Measurements from ENCODE around the gene GSN. TPM values are rescaled to one million over a fixed set of nuclear protein-coding genes. Genes with fewer than 3 reads are reported as not detected.

Gene GSN
- total RNA-seq, 1 experiment from 2014 or later: 100 TPM

GRCh38 chr9:121322037-121322736 is 54.2 kb downstream of the GSN start:
- TF ChIP-seq CTCF (IDR thresholded peaks at IDR 0.05; ENCODE audit: insufficient read depth in 1 of 2, low read depth in 1 of 2, low read length in 1 of 2, severe bottlenecking in 1 of 2, unreplicated experiment in 1 of 2): no peak
- H3K9me3 ChIP-seq: no peaks in the 10 kb centered on the region
- Mint-ChIP-seq H3K27ac (ENCODE audit: unreplicated experiment) (peak overlapping the region; percentile 43), H3K4me3 (ENCODE audit: unreplicated experiment) (no peak overlapping the region), H3K27me3 (ENCODE audit: insufficient read depth, unreplicated experiment) (no peaks in the 10 kb centered on the region), H3K9me3 (ENCODE audit: unreplicated experiment) (no peaks in the 10 kb centered on the region), H3K4me1 (ENCODE audit: low read depth, unreplicated experiment) (peaks cover 11% of the 10 kb centered on the region), H3K36me3 (ENCODE audit: insufficient read depth, unreplicated experiment) (peaks cover 52% of the 10 kb centered on the region)
- intact Hi-C loops (cut with micrococcal nuclease; ENCODE audit: unreplicated experiment): loop anchor here (1.0 kb wide), 1 partner anchor 50 kb away; no protein-coding TSS in a partner anchor
- POLR2A ChIA-PET: no interaction called here
- H3K4me1 ChIP-seq: peaks cover 20% of the 10 kb centered on the region; the same call in 1 of the 2 replicates
- no peak overlapping the region for H3K4me3 ChIP-seq (ENCODE audit: low read depth, low read length)
- CTCF ChIA-PET: interaction anchor here (1.1 kb wide), 1 partner anchor 35 kb away, joined by 6 read pairs; no protein-coding TSS in a partner anchor
- H3K36me3 ChIP-seq (ENCODE audit: control insufficient read depth, insufficient read depth, low read length): peaks cover 7% of the 10 kb centered on the region
- TSS peak; percentile 63 for BruUV-seq (replicated peaks)
- peak in 1 of 2 experiments; percentile 52 for DNase-seq
- H3K27me3 ChIP-seq (replicated peaks; ENCODE audit: control insufficient read depth, insufficient read depth, low read length): no peaks in the 10 kb centered on the region

GRCh38 chr9:121322737-121323448 is 54.9 kb downstream of the GSN start:
- peaks cover 11% of the 10 kb centered on the region for H3K4me1 Mint-ChIP-seq (ENCODE audit: low read depth, unreplicated experiment)
- BruUV-seq (replicated peaks): no TSS peak
- H3K36me3 ChIP-seq (ENCODE audit: control insufficient read depth, insufficient read depth, low read length): peaks cover 7% of the 10 kb centered on the region

More at GRCh38 chr9:121322737-121323448, 54.9 kb downstream of the GSN start:
- TF ChIP-seq CTCF (IDR thresholded peaks at IDR 0.05; ENCODE audit: insufficient read depth in 1 of 2, low read depth in 1 of 2, low read length in 1 of 2, severe bottlenecking in 1 of 2, unreplicated experiment in 1 of 2): no peak
- Histone ChIP-seq H3K27me3 (replicated peaks; ENCODE audit: control insufficient read depth, insufficient read depth, low read length) (no peaks in the 10 kb centered on the region), H3K4me3 (ENCODE audit: low read depth, low read length) (no peak overlapping the region), H3K4me1 (peaks cover 20% of the 10 kb centered on the region; the same call in 1 of the 2 replicates), H3K9me3 (no peaks in the 10 kb centered on the region)
- Mint-ChIP-seq H3K27me3 (ENCODE audit: insufficient read depth, unreplicated experiment) (no peaks in the 10 kb centered on the region), H3K4me3 (ENCODE audit: unreplicated experiment) (no peak overlapping the region), H3K9me3 (ENCODE audit: unreplicated experiment) (no peaks in the 10 kb centered on the region), H3K27ac (ENCODE audit: unreplicated experiment) (peak overlapping the region; percentile 43), H3K36me3 (ENCODE audit: insufficient read depth, unreplicated experiment) (peaks cover 46% of the 10 kb centered on the region)
- CTCF ChIA-PET: interaction anchor here (1.1 kb wide), 1 partner anchor 36 kb away, joined by 6 read pairs; no protein-coding TSS in a partner anchor
- POLR2A ChIA-PET: no interaction called here
- DNase-seq: no peak
- intact Hi-C loops (cut with micrococcal nuclease; ENCODE audit: unreplicated experiment): loop anchor here (1.0 kb wide), 1 partner anchor 49 kb away; no protein-coding TSS in a partner anchor
